Aorta (tissue), 5 donors: ENCODE data around the gene KRT9. TPM values are rescaled to one million over a fixed set of nuclear protein-coding genes. Genes with fewer than 3 reads are reported as not detected.

Source experiments
- ATAC-seq: fragments of 200-7000 bp; cut with Tn5 transposase; one replicate; pipeline ENCODE4 v1.9.1; 2022; ENCODE audit warnings: moderate library complexity; ENCODE audit not compliant: low FRiP score
- DNase-seq, 2 donors: peaks; one replicate each; pipeline ENCODE4 v3.0.0-alpha.2; 2020
- H3K27ac ChIP-seq, 2 donors: one replicate each; pipeline ENCODE4 v1.5.1; 2013; ENCODE audit warnings: low read length in 2 of 2, mild to moderate bottlenecking in 2 of 2, moderate library complexity in 2 of 2, control low read depth in 1 of 2, inconsistent platforms in 1 of 2, low read depth in 1 of 2
- H3K27me3 ChIP-seq, 2 donors: one replicate each; pipeline ENCODE4 v1.6.1; 2013; ENCODE audit warnings: control low read depth in 1 of 2, low read length in 1 of 2, mild to moderate bottlenecking in 1 of 2, moderate library complexity in 1 of 2; ENCODE audit not compliant: insufficient read depth in 2 of 2, control insufficient read depth in 1 of 2
- H3K36me3 ChIP-seq, 2 donors: one replicate each; pipeline ENCODE4 v1.6.1; 2013; ENCODE audit warnings: control low read depth in 1 of 2, low read length in 1 of 2, mild to moderate bottlenecking in 1 of 2; ENCODE audit not compliant: insufficient read depth in 2 of 2, control insufficient read depth in 1 of 2
- H3K4me1 ChIP-seq, 2 donors: one replicate each; pipeline ENCODE4 v1.6.1; 2013; ENCODE audit warnings: low read length in 2 of 2, control low read depth in 1 of 2, mild to moderate bottlenecking in 1 of 2, moderate library complexity in 1 of 2; ENCODE audit not compliant: insufficient read depth in 2 of 2, control insufficient read depth in 1 of 2
- H3K4me3 ChIP-seq, 2 donors: one replicate each; pipeline ENCODE4 v1.5.1; 2013; ENCODE audit warnings: low read length in 2 of 2, control low read depth in 1 of 2, mild to moderate bottlenecking in 1 of 2
- H3K9me3 ChIP-seq: one replicate; pipeline ENCODE4 v1.6.1; 2013; ENCODE audit warnings: mild to moderate bottlenecking, low read length; ENCODE audit not compliant: control insufficient read depth
- WGBS, 2 donors: extraction: QIAGEN DNeasy Blood & Tissue Kit; methylation state at CpG; one replicate each; pipeline ENCODE4 v1.1.7; 2013; 5-methylcytosine and 5-hydroxymethylcytosine counted together
- intact Hi-C, 2 donors: fragments of 100-400 bp; cut with DNase I; formaldehyde crosslinking; loops; one replicate each; pipeline versions ENCODE4 v1.14.2 to v1.15.0; 2022
- polyA plus RNA-seq, 2 donors: library from polyadenylated mRNA; stranded (reverse); fragments of 200-250 nt; gene quantifications; one replicate each; pipeline ENCODE4 v1.2.3, GENCODE V29; 2013
- total RNA-seq, 2 donors: library from RNA; stranded (reverse); fragmentation: NEBNext Ultra II Directional; extraction: Animal tissue kit (Norgen Biotek cat#: 25700); gene quantifications; one replicate each; pipeline ENCODE4 v1.2.1, GENCODE V29; 2021
- donor health status: healthy with polysubstance abuse.
- donor health status: Bipolar disorder and iron deficiency.
- donor health status: DM: no; HTN: no; CAD: no.
- donor health status: DM: no; HTN: no; CAD: no.
- donor health status: DM: yes; HTN: yes; CAD: no.

The KRT9 gene
- total and polyA plus RNA-seq, 4 donors: 0.18 TPM; not detected in 3

GRCh38 chr17:41553987-41554680, 17.7 kb downstream of the KRT9 start:
- Histone ChIP-seq H3K4me3 (no peak overlapping the region), H3K36me3 (no peaks in the 10 kb centered on the region), H3K4me1 (no peaks in the 10 kb centered on the region), H3K27ac (no peak overlapping the region), H3K27me3 (no peaks in the 10 kb centered on the region), H3K9me3 (no peaks in the 10 kb centered on the region)
- 83 to 85% methylated on average over 8 of the region's 8 CpGs for WGBS, 2 donors
- intact Hi-C loops: loop anchor here in 1 of 2 donors (5.0 kb wide), 1 partner anchor 108 kb away; no protein-coding TSS in a partner anchor
- ATAC-seq: no peak
- no peak for DNase-seq

GRCh38 chr17:41553176-41553575, 18.7 kb downstream of the KRT9 start:
- no peak overlapping the region for H3K27ac ChIP-seq
- no peaks in the 10 kb centered on the region for H3K36me3 ChIP-seq
- H3K4me3 ChIP-seq: no peak overlapping the region
- no peaks in the 10 kb centered on the region for H3K4me1 ChIP-seq
- ATAC-seq (no peak), DNase-seq (peak in 1 of 2 donors; percentile 28)
- intact Hi-C loops: loop anchor here in 1 of 2 donors (5.0 kb wide), 1 partner anchor 109 kb away; no protein-coding TSS in a partner anchor
- WGBS, 2 donors: 81 to 87% methylated on average over 4 of the region's 4 CpGs
- no peaks in the 10 kb centered on the region for H3K9me3 ChIP-seq
- no peaks in the 10 kb centered on the region for H3K27me3 ChIP-seq

- DNase-seq (peak in 1 of 2 donors; percentile 35), ATAC-seq (no peak)
- Histone ChIP-seq H3K27me3 (no peaks in the 10 kb centered on the region), H3K4me3 (no peak overlapping the region), H3K9me3 (no peaks in the 10 kb centered on the region), H3K27ac (no peak overlapping the region), H3K4me1 (no peaks in the 10 kb centered on the region), H3K36me3 (no peaks in the 10 kb centered on the region)
- intact Hi-C loops: loop anchor here in 1 of 2 donors (5.0 kb wide), 1 partner anchor 110 kb away; no protein-coding TSS in a partner anchor
- 96% methylated on average over 5 of the region's 5 CpGs for WGBS, 2 donors
Observed at GRCh38 chr17:41552455-41552854, 19.4 kb downstream of the KRT9 start.

GRCh38 chr17:41551365-41551764, 20.5 kb downstream of the KRT9 start:
- Histone ChIP-seq H3K9me3 (no peaks in the 10 kb centered on the region), H3K36me3 (no peaks in the 10 kb centered on the region), H3K27me3 (no peaks in the 10 kb centered on the region), H3K4me1 (no peaks in the 10 kb centered on the region), H3K27ac (no peak overlapping the region), H3K4me3 (no peak overlapping the region)
- intact Hi-C loops: loop anchor here in 1 of 2 donors (5.0 kb wide), 1 partner anchor 111 kb away; no protein-coding TSS in a partner anchor
- DNase-seq (peak in 1 of 2 donors; percentile 49), ATAC-seq (no peak)
- WGBS, 2 donors: 28 to 49% methylated on average over 5 of the region's 5 CpGs

GRCh38 chr17:41549596-41550039, 22.2 kb downstream of the KRT9 start:
- no peaks in the 10 kb centered on the region for H3K27me3 ChIP-seq
- H3K27ac ChIP-seq: no peak overlapping the region
- no peak overlapping the region for H3K4me3 ChIP-seq
- intact Hi-C loops: loop anchor here (1.0 to 10.0 kb wide), 8 partner anchors 57 to 747 kb away; no protein-coding TSS in a partner anchor
- H3K36me3 ChIP-seq: no peaks in the 10 kb centered on the region
- DNase-seq (peak in 1 of 2 donors; percentile 48), ATAC-seq (no peak)
- H3K4me1 ChIP-seq: no peaks in the 10 kb centered on the region
- 83 to 85% methylated on average over 8 of the region's 8 CpGs for WGBS, 2 donors
- no peaks in the 10 kb centered on the region for H3K9me3 ChIP-seq

GRCh38 chr17:41548844-41549595, 22.8 kb downstream of the KRT9 start:
- no peak overlapping the region for H3K27ac ChIP-seq
- no peak overlapping the region for H3K4me3 ChIP-seq
- intact Hi-C loops: loop anchor here (1.0 to 10.0 kb wide), 9 partner anchors 57 to 747 kb away; no protein-coding TSS in a partner anchor
- no peaks in the 10 kb centered on the region for H3K36me3 ChIP-seq
- H3K27me3 ChIP-seq: no peaks in the 10 kb centered on the region
- ATAC-seq (peak; percentile 88), DNase-seq (peak; percentile 91 to 94)
- H3K4me1 ChIP-seq: no peaks in the 10 kb centered on the region
- no peaks in the 10 kb centered on the region for H3K9me3 ChIP-seq
- 4 to 5% methylated on average over 17 to 25 of the region's 25 CpGs for WGBS, 2 donors

- Histone ChIP-seq H3K27ac (peak overlapping the region in 1 of 2 donors; percentile 6), H3K36me3 (no peaks in the 10 kb centered on the region), H3K9me3 (no peaks in the 10 kb centered on the region), H3K4me3 (no peak overlapping the region), H3K27me3 (no peaks in the 10 kb centered on the region), H3K4me1 (no peaks in the 10 kb centered on the region)
- WGBS, 2 donors: 15 to 17% methylated on average over 23 of the region's 23 CpGs
- ATAC-seq (peak; percentile 88), DNase-seq (peak; percentile 94)
- intact Hi-C loops: loop anchor here (1.0 to 10.0 kb wide), 7 partner anchors 56 to 746 kb away; no protein-coding TSS in a partner anchor
Observed at GRCh38 chr17:41547921-41548843, 23.7 kb downstream of the KRT9 start.

- ATAC-seq: peak; percentile 15
- H3K4me3 ChIP-seq: no peak overlapping the region
- H3K27ac ChIP-seq: peak overlapping the region in 1 of 2 donors; percentile 6
- peak in 1 of 2 donors; percentile 67 for DNase-seq
- intact Hi-C loops: loop anchor here (5.0 to 10.0 kb wide), 4 partner anchors 55 to 745 kb away; no protein-coding TSS in a partner anchor
- H3K36me3 ChIP-seq: no peaks in the 10 kb centered on the region
- no peaks in the 10 kb centered on the region for H3K4me1 ChIP-seq
- no peaks in the 10 kb centered on the region for H3K9me3 ChIP-seq
- WGBS, 2 donors: 47% methylated on average over 9 of the region's 9 CpGs
- H3K27me3 ChIP-seq: no peaks in the 10 kb centered on the region
Observed at GRCh38 chr17:41547378-41547841, 24.4 kb downstream of the KRT9 start.
